Kidney epithelial cell (primary cell): ENCODE results near the gene GGA1. TPM values are rescaled to one million over a fixed set of nuclear protein-coding genes. Genes with fewer than 3 reads are reported as not detected.

ENCODE experiments used
- DNase-seq: peaks from one replicate; pipeline ENCODE4 v3.0.0-alpha.2; 2010; ENCODE audit warnings: low read depth
- H3K27me3 ChIP-seq: 2 replicates; pipeline ENCODE4 v1.6.0; 2011; ENCODE audit warnings: low read length; ENCODE audit not compliant: control insufficient read depth, insufficient read depth
- H3K36me3 ChIP-seq: 2 replicates; pipeline ENCODE4 v1.5.1; 2011; ENCODE audit warnings: low read length; ENCODE audit not compliant: control insufficient read depth, insufficient read depth
- H3K4me3 ChIP-seq: 2 replicates; pipeline ENCODE4 v1.5.1; 2011; ENCODE audit warnings: low read depth, mild to moderate bottlenecking, control low read depth, low read length
- total RNA-seq: library from RNA; depleted of rRNA; stranded (reverse); fragments of >200 nt; gene quantifications from 2 replicates; pipeline ENCODE4 v1.2.3, GENCODE V29; 2015
- TF ChIP-seq, protein P1 (sequence below): IDR thresholded peaks from 2 replicates; pipeline ENCODE4 v1.5.1; 2011; ENCODE audit warnings: mild to moderate bottlenecking, moderate library complexity, low read length, control low read depth, inconsistent platforms; ENCODE audit not compliant: insufficient read depth, poor library complexity, severe bottlenecking

The GGA1 gene
- total RNA-seq, 1 donor from 2014 or later: 65.9 TPM

DNA sequence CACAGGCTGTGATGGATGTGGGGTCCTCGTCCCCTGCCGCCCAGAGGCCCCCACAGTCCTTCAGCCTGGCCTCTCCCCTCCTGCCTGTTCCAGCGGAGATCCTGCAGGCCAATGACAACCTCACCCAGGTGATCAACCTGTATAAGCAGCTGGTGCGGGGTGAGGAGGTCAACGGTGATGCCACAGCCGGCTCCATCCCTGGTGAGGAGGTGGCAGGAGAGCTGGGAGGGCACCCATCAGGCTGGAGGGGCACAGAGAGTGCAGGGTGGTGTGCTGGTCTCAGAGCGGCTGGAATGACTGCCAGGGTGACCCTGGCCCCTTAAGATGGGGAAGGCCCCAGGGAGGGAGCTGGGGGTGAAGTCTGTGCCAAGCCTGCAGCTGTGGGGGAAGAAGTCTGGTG lies 16.2 kb downstream of the GGA1 start:
- DNase-seq: no peak
- no peaks in the 10 kb centered on the region for H3K27me3 ChIP-seq
- TF ChIP-seq, protein P1, sequence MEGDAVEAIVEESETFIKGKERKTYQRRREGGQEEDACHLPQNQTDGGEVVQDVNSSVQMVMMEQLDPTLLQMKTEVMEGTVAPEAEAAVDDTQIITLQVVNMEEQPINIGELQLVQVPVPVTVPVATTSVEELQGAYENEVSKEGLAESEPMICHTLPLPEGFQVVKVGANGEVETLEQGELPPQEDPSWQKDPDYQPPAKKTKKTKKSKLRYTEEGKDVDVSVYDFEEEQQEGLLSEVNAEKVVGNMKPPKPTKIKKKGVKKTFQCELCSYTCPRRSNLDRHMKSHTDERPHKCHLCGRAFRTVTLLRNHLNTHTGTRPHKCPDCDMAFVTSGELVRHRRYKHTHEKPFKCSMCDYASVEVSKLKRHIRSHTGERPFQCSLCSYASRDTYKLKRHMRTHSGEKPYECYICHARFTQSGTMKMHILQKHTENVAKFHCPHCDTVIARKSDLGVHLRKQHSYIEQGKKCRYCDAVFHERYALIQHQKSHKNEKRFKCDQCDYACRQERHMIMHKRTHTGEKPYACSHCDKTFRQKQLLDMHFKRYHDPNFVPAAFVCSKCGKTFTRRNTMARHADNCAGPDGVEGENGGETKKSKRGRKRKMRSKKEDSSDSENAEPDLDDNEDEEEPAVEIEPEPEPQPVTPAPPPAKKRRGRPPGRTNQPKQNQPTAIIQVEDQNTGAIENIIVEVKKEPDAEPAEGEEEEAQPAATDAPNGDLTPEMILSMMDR: no peak
- peaks cover 4% of the 10 kb centered on the region for H3K36me3 ChIP-seq
- H3K4me3 ChIP-seq: no peak overlapping the region

DNA sequence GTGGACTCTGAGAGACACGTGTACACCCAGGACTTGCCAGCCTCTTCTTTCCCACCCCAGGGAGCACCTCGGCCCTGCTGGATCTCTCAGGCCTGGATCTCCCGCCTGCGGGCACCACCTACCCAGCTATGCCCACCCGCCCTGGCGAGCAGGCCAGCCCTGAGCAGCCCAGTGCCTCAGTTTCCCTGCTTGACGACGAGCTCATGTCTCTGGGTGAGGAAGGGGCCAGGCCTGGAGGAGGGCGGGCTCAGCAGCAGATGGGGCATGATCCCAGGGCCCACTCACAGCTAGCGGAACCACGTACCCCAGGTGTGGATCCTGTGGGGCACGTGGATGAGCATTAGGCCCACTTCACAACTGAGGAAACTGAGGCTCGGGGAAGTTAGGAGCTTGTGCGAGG lies 17.1 kb downstream of the GGA1 start:
- TF ChIP-seq, protein P1: no peak
- H3K4me3 ChIP-seq: no peak overlapping the region
- H3K27me3 ChIP-seq: no peaks in the 10 kb centered on the region
- H3K36me3 ChIP-seq: peaks cover 4% of the 10 kb centered on the region
- DNase-seq: no peak

DNA sequence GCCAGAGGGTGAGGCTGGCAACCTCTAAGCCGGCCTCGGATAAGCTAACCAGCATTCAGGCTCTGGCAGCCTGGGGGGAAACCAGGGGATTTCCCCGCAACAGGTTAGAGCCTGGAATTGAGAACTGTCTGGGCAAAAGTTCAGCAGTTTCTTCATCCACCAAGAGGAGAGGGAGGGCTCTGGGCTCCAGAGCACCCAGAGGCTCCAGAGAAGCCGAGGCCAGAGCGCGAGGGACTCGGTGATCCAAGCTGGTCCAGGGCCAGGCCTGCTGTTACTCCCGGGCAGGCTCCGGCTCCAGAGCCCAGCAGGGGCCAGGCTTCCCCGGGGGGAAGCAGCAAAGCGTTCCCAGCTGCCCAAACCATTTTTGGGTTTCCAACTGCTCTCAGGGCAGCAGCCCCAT lies 17.5 kb downstream of the GGA1 start:
- TF ChIP-seq, protein P1: no peak
- H3K36me3 ChIP-seq: peaks cover 4% of the 10 kb centered on the region
- no peak for DNase-seq
- H3K27me3 ChIP-seq: no peaks in the 10 kb centered on the region
- H3K4me3 ChIP-seq: no peak overlapping the region

DNA sequence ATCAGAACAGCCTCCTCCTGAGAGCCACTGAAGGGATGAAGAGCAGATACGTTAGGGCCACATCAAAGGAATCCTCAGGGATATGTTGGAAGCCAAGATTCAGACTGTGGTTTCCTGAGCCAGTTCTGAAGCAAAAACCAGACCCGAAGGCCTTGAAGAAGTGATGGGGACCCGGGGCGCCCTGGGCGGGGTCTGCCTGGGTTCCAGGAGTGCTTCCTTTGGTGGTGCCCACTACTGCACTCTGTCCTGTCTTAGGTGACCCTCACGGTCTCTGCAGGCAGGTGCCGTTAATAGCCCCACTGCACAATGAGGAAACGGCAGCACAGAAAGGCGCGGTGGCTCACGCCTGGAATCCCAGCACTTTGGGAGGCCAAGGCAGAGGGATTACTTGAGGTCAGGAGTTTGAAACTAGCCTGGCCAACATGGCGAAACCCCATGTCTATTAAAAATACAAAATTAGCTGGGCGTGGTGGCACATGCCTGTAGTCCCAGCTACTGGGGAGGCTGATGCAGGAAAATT lies 18.0 kb downstream of the GGA1 start:
- H3K36me3 ChIP-seq: peaks cover 6% of the 10 kb centered on the region
- H3K4me3 ChIP-seq: no peak overlapping the region
- TF ChIP-seq, protein P1: no peak
- no peaks in the 10 kb centered on the region for H3K27me3 ChIP-seq
- DNase-seq: no peak

DNA sequence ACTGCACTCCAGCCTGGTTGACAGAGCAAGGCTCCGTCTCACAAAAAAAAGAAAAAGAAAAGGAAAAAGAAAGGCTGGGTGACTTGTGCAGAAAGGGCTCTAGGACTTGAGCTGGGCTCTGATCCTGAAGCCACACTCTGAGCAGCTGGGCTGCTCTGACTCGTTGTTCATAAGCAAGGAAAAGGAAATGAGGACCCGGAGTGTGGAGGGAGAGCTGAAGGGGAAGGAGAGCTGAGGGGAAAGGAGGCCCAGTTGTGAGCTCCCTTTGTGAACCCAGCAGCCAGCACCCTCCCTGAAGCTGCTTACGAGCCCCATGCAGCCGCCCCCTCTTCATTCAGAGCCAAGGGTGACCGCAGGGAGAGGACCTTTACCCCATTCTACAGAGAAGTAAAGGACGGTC lies 18.5 kb downstream of the GGA1 start:
- H3K36me3 ChIP-seq: peaks cover 6% of the 10 kb centered on the region
- H3K27me3 ChIP-seq: no peaks in the 10 kb centered on the region
- TF ChIP-seq, protein P1: no peak
- DNase-seq: no peak
- no peak overlapping the region for H3K4me3 ChIP-seq

DNA sequence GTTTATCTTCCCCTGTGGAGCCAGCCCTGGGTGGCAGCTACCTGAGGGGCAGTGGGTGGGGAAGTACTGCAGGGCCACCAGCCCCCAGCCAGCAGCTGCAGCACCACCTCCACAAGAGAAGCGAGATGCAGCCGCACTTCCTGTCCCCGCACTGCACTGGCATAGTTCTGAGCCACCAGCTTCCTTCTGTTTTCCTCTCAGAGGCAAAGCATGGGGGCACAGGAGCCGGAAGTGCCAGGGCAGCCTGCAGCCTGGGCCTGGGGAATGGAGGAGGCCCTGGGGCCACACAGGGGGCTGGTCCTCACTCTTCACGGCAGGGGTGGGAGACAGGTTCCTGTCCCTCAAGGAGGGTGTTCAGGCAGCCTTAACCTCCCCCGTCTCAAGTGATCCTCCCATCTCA lies 18.9 kb downstream of the GGA1 start:
- H3K36me3 ChIP-seq: peaks cover 6% of the 10 kb centered on the region
- TF ChIP-seq, protein P1: no peak
- no peak overlapping the region for H3K4me3 ChIP-seq
- DNase-seq: no peak
- no peaks in the 10 kb centered on the region for H3K27me3 ChIP-seq
